Neural cell (in vitro differentiated cells): Measurements from ENCODE around the gene HS3ST3A1. TPM values are rescaled to one million over a fixed set of nuclear protein-coding genes. Genes with fewer than 3 reads are reported as not detected.

ENCODE experiments used
- H2AFZ ChIP-seq: fragments of 200-600, 300-800 bp; sonication (generic), shearing (Covaris generic); 2 replicates; pipeline ENCODE4 v1.6.0; 2014; ENCODE audit warnings: low read depth, mild to moderate bottlenecking, antibody characterized with exemption, low read length, moderate library complexity
- H3F3A ChIP-seq: fragments of 200-600 bp; shearing (Covaris generic); 2 replicates; pipeline ENCODE4 v1.6.1; 2016; ENCODE audit warnings: mild to moderate bottlenecking, moderate library complexity, mixed read lengths, antibody characterized with exemption, low read length; ENCODE audit not compliant: insufficient read depth, poor library complexity, severe bottlenecking
- H3K27ac ChIP-seq: fragments of 200-600, 300-800 bp; sonication (generic), shearing (Covaris generic); 2 replicates; pipeline ENCODE4 v1.5.1; 2014; ENCODE audit warnings: mild to moderate bottlenecking, low read length, moderate library complexity
- H3K27me3 ChIP-seq: fragments of 300-800, 200-600 bp; sonication (generic), shearing (Covaris generic); 2 replicates; pipeline ENCODE4 v1.6.0; 2014; ENCODE audit warnings: mild to moderate bottlenecking, low read depth, low read length, moderate library complexity; ENCODE audit not compliant: insufficient read depth
- H3K36me3 ChIP-seq: fragments of 300-800, 200-600 bp; sonication (generic), shearing (Covaris generic); 2 replicates; pipeline ENCODE4 v1.5.1; 2014; ENCODE audit warnings: mild to moderate bottlenecking, antibody characterized with exemption, low read length, moderate library complexity; ENCODE audit not compliant: insufficient read depth
- H3K4me2 ChIP-seq: fragments of 300-800, 200-600 bp; sonication (generic), shearing (Covaris generic); 2 replicates; pipeline ENCODE4 v1.6.0; 2014; ENCODE audit warnings: mild to moderate bottlenecking, low read length
- H3K4me3 ChIP-seq: fragments of 300-800, 200-600 bp; sonication (generic), shearing (Covaris generic); 2 replicates; pipeline ENCODE4 v1.5.1; 2014; ENCODE audit warnings: mild to moderate bottlenecking, low read length, moderate library complexity
- H3K79me2 ChIP-seq: fragments of 200-600 bp; shearing (Covaris generic); replicated peaks from 2 replicates; pipeline ENCODE4 v1.6.0; 2014; ENCODE audit warnings: mild to moderate bottlenecking, low read length, moderate library complexity; ENCODE audit not compliant: insufficient read depth
- H3K9ac ChIP-seq: fragments of 300-800, 200-600 bp; sonication (generic), shearing (Covaris generic); 2 replicates; pipeline ENCODE4 v1.6.1; 2016; ENCODE audit warnings: mild to moderate bottlenecking, low read length, mixed read lengths
- H3K9me2 ChIP-seq: fragments of 200-600 bp; shearing (Covaris generic); 2 replicates; pipeline ENCODE4 v1.6.1; 2016; ENCODE audit warnings: mild to moderate bottlenecking, low read length, mixed read lengths; ENCODE audit not compliant: insufficient read depth
- H3K9me3 ChIP-seq: fragments of 200-600, 300-800 bp; sonication (generic), shearing (Covaris generic); 2 replicates; pipeline ENCODE4 v1.6.1; 2016; ENCODE audit warnings: mild to moderate bottlenecking, mixed run types, low read length, moderate library complexity, mixed read lengths
- H4K20me1 ChIP-seq: fragments of 200-600 bp; shearing (Covaris generic); 2 replicates; pipeline ENCODE4 v1.6.1; 2016; ENCODE audit warnings: mild to moderate bottlenecking, mixed run types; ENCODE audit not compliant: insufficient read depth
- EP300 ChIP-seq: fragments of 450-650 bp; conservative IDR thresholded peaks from 2 replicates; pipeline ENCODE4 v1.6.1; 2014; ENCODE audit warnings: antibody characterized with exemption, mild to moderate bottlenecking, moderate library complexity; ENCODE audit not compliant: poor library complexity, severe bottlenecking
- EZH2 ChIP-seq: fragments of 200-600, 300-800 bp; shearing (Covaris generic), sonication (generic); IDR thresholded peaks from 2 replicates; pipeline ENCODE4 v1.6.1; 2014; ENCODE audit warnings: antibody characterized with exemption, low read length, borderline replicate concordance, mild to moderate bottlenecking; ENCODE audit not compliant: insufficient read depth, poor library complexity, severe bottlenecking
- MXI1 ChIP-seq: fragments of 450-650 bp; conservative IDR thresholded peaks from 2 replicates; pipeline ENCODE4 v1.6.1; 2014; ENCODE audit warnings: antibody characterized with exemption, mild to moderate bottlenecking; ENCODE audit not compliant: poor library complexity, severe bottlenecking
- POLR2AphosphoS5 ChIP-seq: IDR thresholded peaks from 2 replicates; pipeline ENCODE4 v1.6.1; 2012
- RAD21 ChIP-seq: fragments of 450-650 bp; conservative IDR thresholded peaks from 2 replicates; pipeline ENCODE4 v1.6.1; 2014; ENCODE audit warnings: antibody characterized with exemption, mild to moderate bottlenecking, moderate library complexity
- SMC3 ChIP-seq: fragments of 450-650 bp; conservative IDR thresholded peaks from 2 replicates; pipeline ENCODE4 v1.6.1; 2014; ENCODE audit warnings: antibody characterized with exemption, mild to moderate bottlenecking, moderate library complexity; ENCODE audit not compliant: poor library complexity
- TAF1 ChIP-seq: IDR thresholded peaks from 2 replicates; pipeline ENCODE4 v1.6.1; 2012; ENCODE audit warnings: low read depth
- polyA plus RNA-seq: library from polyadenylated mRNA; depleted of rRNA; stranded (reverse); fragments of >200 nt; gene quantifications from 2 replicates; pipeline ENCODE4 v1.2.3, GENCODE V29; 2014
- TF ChIP-seq, protein P1 (sequence below): fragments of 450-650 bp; IDR thresholded peaks from 2 replicates; pipeline ENCODE4 v1.5.1; 2014; ENCODE audit warnings: antibody characterized with exemption, mild to moderate bottlenecking, moderate library complexity; ENCODE audit not compliant: poor library complexity, severe bottlenecking
- TF ChIP-seq, protein P2 (sequence below): IDR thresholded peaks from 2 replicates; pipeline ENCODE4 v1.6.1; 2012; ENCODE audit warnings: borderline replicate concordance

The HS3ST3A1 gene
- polyA plus RNA-seq, 1 donor from 2014 or later, result 0.56 TPM

DNA sequence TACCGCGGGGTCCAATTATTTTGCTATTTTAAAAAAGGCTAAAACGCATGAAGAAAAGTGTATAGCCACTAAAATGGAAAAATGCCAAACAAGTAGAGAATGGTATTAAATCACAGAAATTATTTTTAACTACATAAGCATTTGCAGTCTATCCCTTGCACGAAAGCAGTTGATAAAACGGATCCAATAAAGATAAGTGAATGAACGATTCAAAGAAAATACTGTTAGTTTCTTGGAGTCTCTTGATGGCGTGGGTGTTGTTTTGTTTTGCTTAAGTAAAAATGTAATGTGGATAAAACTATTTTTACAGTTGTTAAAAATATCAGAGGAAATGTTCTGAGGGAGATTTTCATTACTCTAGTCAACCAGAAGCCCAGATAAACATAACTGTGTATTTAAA, 9.3 kb downstream of the HS3ST3A1 start:
- Histone ChIP-seq H2AFZ (no peak overlapping the region), H3K4me2 (no peak overlapping the region), H3K36me3 (no peaks in the 10 kb centered on the region), H3K27ac (no peak overlapping the region), H3K4me3 (no peak overlapping the region), H3K9ac (no peak overlapping the region), H4K20me1 (no peaks in the 10 kb centered on the region), H3K9me3 (no peaks in the 10 kb centered on the region), H3K79me2 (no peaks in the 10 kb centered on the region), H3F3A (no peaks in the 10 kb centered on the region), H3K9me2 (no peaks in the 10 kb centered on the region), H3K27me3 (no peaks in the 10 kb centered on the region)
- no peak for TF ChIP-seq RAD21
- TF ChIP-seq MXI1, result no peak
- no peak for TF ChIP-seq EZH2

DNA sequence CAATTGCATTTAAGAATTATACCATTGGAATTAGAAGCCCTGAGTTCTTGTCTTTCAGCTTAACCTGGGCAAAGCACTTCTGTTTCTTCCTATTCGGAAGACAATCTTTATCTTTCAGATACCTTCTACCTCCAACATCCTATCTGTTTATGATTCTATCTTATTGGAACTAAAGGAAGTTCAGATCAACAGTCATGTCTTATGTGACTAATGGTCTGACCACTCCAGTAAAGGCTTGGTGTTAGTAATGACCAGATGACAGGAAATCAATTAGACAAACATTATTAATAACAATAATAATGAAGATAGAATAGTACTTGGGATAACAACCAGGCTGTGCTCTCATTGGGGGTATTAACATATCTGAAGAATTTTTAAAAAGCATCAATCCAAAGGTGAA, 11.3 kb downstream of the HS3ST3A1 start:
- Histone ChIP-seq H3K9ac (no peak overlapping the region), H3K79me2 (no peaks in the 10 kb centered on the region)

More for the DNA sequence above, 11.3 kb downstream of the HS3ST3A1 start:
- Histone ChIP-seq H3K4me2 (no peak overlapping the region), H2AFZ (no peak overlapping the region), H3K27me3 (no peaks in the 10 kb centered on the region), H3K9me3 (no peaks in the 10 kb centered on the region), H3K4me3 (no peak overlapping the region), H3K36me3 (no peaks in the 10 kb centered on the region), H3K27ac (no peak overlapping the region), H3F3A (no peaks in the 10 kb centered on the region), H4K20me1 (no peaks in the 10 kb centered on the region), H3K9me2 (no peaks in the 10 kb centered on the region)
- TF ChIP-seq SMC3 (no peak), TAF1 (no peak), EZH2 (no peak), RAD21 (no peak), EP300 (no peak), POLR2AphosphoS5 (no peak), MXI1 (no peak)
- TF ChIP-seq, protein P1, sequence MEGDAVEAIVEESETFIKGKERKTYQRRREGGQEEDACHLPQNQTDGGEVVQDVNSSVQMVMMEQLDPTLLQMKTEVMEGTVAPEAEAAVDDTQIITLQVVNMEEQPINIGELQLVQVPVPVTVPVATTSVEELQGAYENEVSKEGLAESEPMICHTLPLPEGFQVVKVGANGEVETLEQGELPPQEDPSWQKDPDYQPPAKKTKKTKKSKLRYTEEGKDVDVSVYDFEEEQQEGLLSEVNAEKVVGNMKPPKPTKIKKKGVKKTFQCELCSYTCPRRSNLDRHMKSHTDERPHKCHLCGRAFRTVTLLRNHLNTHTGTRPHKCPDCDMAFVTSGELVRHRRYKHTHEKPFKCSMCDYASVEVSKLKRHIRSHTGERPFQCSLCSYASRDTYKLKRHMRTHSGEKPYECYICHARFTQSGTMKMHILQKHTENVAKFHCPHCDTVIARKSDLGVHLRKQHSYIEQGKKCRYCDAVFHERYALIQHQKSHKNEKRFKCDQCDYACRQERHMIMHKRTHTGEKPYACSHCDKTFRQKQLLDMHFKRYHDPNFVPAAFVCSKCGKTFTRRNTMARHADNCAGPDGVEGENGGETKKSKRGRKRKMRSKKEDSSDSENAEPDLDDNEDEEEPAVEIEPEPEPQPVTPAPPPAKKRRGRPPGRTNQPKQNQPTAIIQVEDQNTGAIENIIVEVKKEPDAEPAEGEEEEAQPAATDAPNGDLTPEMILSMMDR, result no peak
- TF ChIP-seq, protein P2, sequence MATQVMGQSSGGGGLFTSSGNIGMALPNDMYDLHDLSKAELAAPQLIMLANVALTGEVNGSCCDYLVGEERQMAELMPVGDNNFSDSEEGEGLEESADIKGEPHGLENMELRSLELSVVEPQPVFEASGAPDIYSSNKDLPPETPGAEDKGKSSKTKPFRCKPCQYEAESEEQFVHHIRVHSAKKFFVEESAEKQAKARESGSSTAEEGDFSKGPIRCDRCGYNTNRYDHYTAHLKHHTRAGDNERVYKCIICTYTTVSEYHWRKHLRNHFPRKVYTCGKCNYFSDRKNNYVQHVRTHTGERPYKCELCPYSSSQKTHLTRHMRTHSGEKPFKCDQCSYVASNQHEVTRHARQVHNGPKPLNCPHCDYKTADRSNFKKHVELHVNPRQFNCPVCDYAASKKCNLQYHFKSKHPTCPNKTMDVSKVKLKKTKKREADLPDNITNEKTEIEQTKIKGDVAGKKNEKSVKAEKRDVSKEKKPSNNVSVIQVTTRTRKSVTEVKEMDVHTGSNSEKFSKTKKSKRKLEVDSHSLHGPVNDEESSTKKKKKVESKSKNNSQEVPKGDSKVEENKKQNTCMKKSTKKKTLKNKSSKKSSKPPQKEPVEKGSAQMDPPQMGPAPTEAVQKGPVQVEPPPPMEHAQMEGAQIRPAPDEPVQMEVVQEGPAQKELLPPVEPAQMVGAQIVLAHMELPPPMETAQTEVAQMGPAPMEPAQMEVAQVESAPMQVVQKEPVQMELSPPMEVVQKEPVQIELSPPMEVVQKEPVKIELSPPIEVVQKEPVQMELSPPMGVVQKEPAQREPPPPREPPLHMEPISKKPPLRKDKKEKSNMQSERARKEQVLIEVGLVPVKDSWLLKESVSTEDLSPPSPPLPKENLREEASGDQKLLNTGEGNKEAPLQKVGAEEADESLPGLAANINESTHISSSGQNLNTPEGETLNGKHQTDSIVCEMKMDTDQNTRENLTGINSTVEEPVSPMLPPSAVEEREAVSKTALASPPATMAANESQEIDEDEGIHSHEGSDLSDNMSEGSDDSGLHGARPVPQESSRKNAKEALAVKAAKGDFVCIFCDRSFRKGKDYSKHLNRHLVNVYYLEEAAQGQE, result no peak
